H1 (cell line): ENCODE results near the gene GCNA. TPM values are rescaled to one million over a fixed set of nuclear protein-coding genes. Genes with fewer than 3 reads are reported as not detected.

Source experiments
- CTCF ChIA-PET: fragments of 300-600 bp; sonication (Branson Sonifier 250); formaldehyde crosslinking; loops from one replicate; lab custom pipeline; 2021; ENCODE audit not compliant: partially characterized antibody; lab: Charles Lee
- POLR2A ChIA-PET: fragments of 300-600 bp; sonication (Branson Sonifier 250); formaldehyde crosslinking; loops from one replicate; lab custom pipeline; 2021; ENCODE audit warnings: inconsistent platforms; ENCODE audit not compliant: partially characterized antibody; lab: Charles Lee
- DNase-seq, 2 experiments: peaks; one replicate each; pipeline versions ENCODE4 v3.0.0 to v3.0.0-alpha.2; 2010 to 2022; ENCODE audit warnings: low spot score in 2 of 2, low read depth in 1 of 2, mixed read lengths in 1 of 2
- FAIRE-seq: peaks from 2 replicates; lab custom pipeline; 2011; peaks lifted over from hg19 to GRCh38; lab: Jason Lieb, UNC
- H2AFZ ChIP-seq: 2 replicates; pipeline ENCODE4 v1.8.1; 2012; ENCODE audit warnings: low read length, inconsistent platforms
- H2AK5ac ChIP-seq: 2 replicates; pipeline ENCODE4 v1.6.1; 2013; ENCODE audit warnings: low read depth, low read length
- H2BK120ac ChIP-seq: replicated peaks from 2 replicates; pipeline ENCODE3; 2013; ENCODE audit warnings: low read depth, low read length, inconsistent platforms
- H2BK12ac ChIP-seq: 2 replicates; pipeline ENCODE4 v1.6.1; 2013; ENCODE audit warnings: low read depth, low read length
- H2BK15ac ChIP-seq: 2 replicates; pipeline ENCODE4 v1.6.1; 2013; ENCODE audit warnings: low read length
- H2BK20ac ChIP-seq: 2 replicates; pipeline ENCODE4 v1.6.1; 2013; ENCODE audit warnings: low read length
- H2BK5ac ChIP-seq: 2 replicates; pipeline ENCODE4 v1.6.1; 2013; ENCODE audit warnings: low read depth, low read length
- H3K14ac ChIP-seq: 2 replicates; pipeline ENCODE4 v1.6.1; 2013; ENCODE audit warnings: inconsistent platforms; ENCODE audit not compliant: insufficient read length
- H3K18ac ChIP-seq: 2 replicates; pipeline ENCODE4 v1.6.1; 2013; ENCODE audit warnings: low read length; ENCODE audit errors: extremely low read depth
- H3K23ac ChIP-seq: 2 replicates; pipeline ENCODE4 v1.6.1; 2013; ENCODE audit warnings: inconsistent platforms; ENCODE audit not compliant: insufficient read length
- H3K23me2 ChIP-seq: 2 replicates; pipeline ENCODE4 v1.6.1; 2013; ENCODE audit warnings: low read depth, low read length
- H3K27ac ChIP-seq: 2 replicates; pipeline ENCODE4 v1.6.1; 2011; ENCODE audit warnings: low read depth, low read length, inconsistent platforms
- H3K27me3 ChIP-seq, 4 experiments: replicated peaks in 1 of 4; 1 replicate in 1 of 4; 2 replicates in 3 of 4; pipeline versions ENCODE4 v1.6.1 to v1.8.1; 2011 to 2013; ENCODE audit warnings: low read length in 3 of 4, mild to moderate bottlenecking in 3 of 4, inconsistent platforms in 2 of 4, mixed read lengths in 2 of 4, moderate library complexity in 1 of 4; ENCODE audit not compliant: control insufficient read depth in 3 of 4, insufficient read depth in 3 of 4; ENCODE audit errors: extremely low read depth in 1 of 4
- H3K36me3 ChIP-seq, 4 experiments: 2 replicates each; pipeline versions ENCODE4 v1.6.1 to v1.8.1; 2011 to 2013; ENCODE audit warnings: mild to moderate bottlenecking in 4 of 4, low read length in 3 of 4, moderate library complexity in 2 of 4, control low read depth in 1 of 4, inconsistent platforms in 1 of 4; ENCODE audit not compliant: insufficient read depth in 4 of 4, control insufficient read depth in 2 of 4
- H3K4ac ChIP-seq: replicated peaks from 2 replicates; pipeline ENCODE3; 2013; ENCODE audit warnings: low read length, low read depth, mixed read lengths, inconsistent platforms; ENCODE audit not compliant: insufficient read length
- H3K4me1 ChIP-seq, 4 experiments: replicated peaks in 1 of 4; 1 replicate in 1 of 4; 2 replicates in 3 of 4; pipeline versions ENCODE4 v1.6.1 to v1.8.1; 2011 to 2013; ENCODE audit warnings: low read length in 3 of 4, inconsistent platforms in 2 of 4, mixed read lengths in 1 of 4; ENCODE audit not compliant: insufficient read depth in 4 of 4, control insufficient read depth in 3 of 4
- H3K4me2 ChIP-seq, 2 experiments: 2 replicates each; pipeline versions ENCODE4 v1.6.1 to v1.8.1; 2011 to 2013; ENCODE audit warnings: low read depth in 2 of 2, low read length in 2 of 2, control low read depth in 1 of 2, inconsistent platforms in 1 of 2, mild to moderate bottlenecking in 1 of 2; ENCODE audit not compliant: insufficient read depth in 1 of 2
- H3K4me3 ChIP-seq, 4 experiments: fragments of 200-600, 300-600 bp in 1 of 4; sonication (generic), shearing (Covaris generic), sonication (Bioruptor Twin) in 1 of 4; 2 replicates each; pipeline versions ENCODE4 v1.5.1 to v1.8.1; 2011 to 2016; ENCODE audit warnings: low read length in 4 of 4, low read depth in 3 of 4, control low read depth in 2 of 4, inconsistent platforms in 2 of 4, mild to moderate bottlenecking in 2 of 4, mixed read lengths in 1 of 4, moderate library complexity in 1 of 4; ENCODE audit not compliant: insufficient read depth in 2 of 4; ENCODE audit errors: extremely low read depth in 1 of 4
- H3K56ac ChIP-seq: replicated peaks from 2 replicates; pipeline ENCODE3; 2013; ENCODE audit warnings: low read depth, mild to moderate bottlenecking, mixed read lengths, low read length, inconsistent platforms; ENCODE audit not compliant: insufficient read length
- H3K79me1 ChIP-seq: 2 replicates; pipeline ENCODE4 v1.6.1; 2013; ENCODE audit warnings: low read depth, low read length, control low read depth
- H3K79me2 ChIP-seq, 2 experiments: 2 replicates each; pipeline versions ENCODE4 v1.6.1 to v1.8.1; 2012 to 2013; ENCODE audit warnings: low read length in 2 of 2, mild to moderate bottlenecking in 2 of 2, inconsistent platforms in 1 of 2; ENCODE audit not compliant: insufficient read depth in 2 of 2, control insufficient read depth in 1 of 2
- H3K9ac ChIP-seq, 4 experiments: replicated peaks in 1 of 4; 1 replicate in 1 of 4; 2 replicates in 3 of 4; pipeline versions ENCODE4 v1.6.1 to v1.8.1; 2011 to 2013; ENCODE audit warnings: low read depth in 3 of 4, low read length in 3 of 4, control low read depth in 2 of 4, mild to moderate bottlenecking in 2 of 4, moderate library complexity in 2 of 4, inconsistent platforms in 1 of 4; ENCODE audit errors: extremely low read depth in 1 of 4
- H3K9me3 ChIP-seq, 2 experiments: 2 replicates each; pipeline versions ENCODE4 v1.6.1 to v1.8.1; 2012 to 2013; ENCODE audit warnings: mild to moderate bottlenecking in 2 of 2, moderate library complexity in 2 of 2, control low read depth in 1 of 2, inconsistent platforms in 1 of 2, low read depth in 1 of 2, low read length in 1 of 2, mixed read lengths in 1 of 2; ENCODE audit not compliant: insufficient read depth in 2 of 2
- H4K20me1 ChIP-seq, 2 experiments: replicated peaks in 1 of 2; 2 replicates each; pipeline versions ENCODE3 to v1.8.1; 2011 to 2013; ENCODE audit warnings: inconsistent platforms in 2 of 2, low read length in 2 of 2, mild to moderate bottlenecking in 1 of 2; ENCODE audit not compliant: insufficient read depth in 2 of 2, control insufficient read depth in 1 of 2
- H4K5ac ChIP-seq: 2 replicates; pipeline ENCODE4 v1.6.1; 2013; ENCODE audit warnings: low read length, low read depth, mixed read lengths, inconsistent platforms; ENCODE audit not compliant: insufficient read length
- H4K8ac ChIP-seq: 2 replicates; pipeline ENCODE4 v1.8.0; 2013; ENCODE audit warnings: mild to moderate bottlenecking, moderate library complexity, low read length, inconsistent platforms; ENCODE audit not compliant: insufficient read depth; ENCODE audit errors: extremely low read depth
- H4K91ac ChIP-seq: replicated peaks from 2 replicates; pipeline ENCODE3; 2013; ENCODE audit warnings: low read length, mixed read lengths, inconsistent platforms; ENCODE audit not compliant: insufficient read length
- EZH2 ChIP-seq: fragments of 200-600 bp; sonication (generic); IDR thresholded peaks from 2 replicates; pipeline ENCODE4 v1.7.1; 2012; ENCODE audit warnings: low read depth, mild to moderate bottlenecking, moderate library complexity, low read length, inconsistent platforms; ENCODE audit not compliant: severe bottlenecking
- GABPA ChIP-seq: IDR thresholded peaks from 2 replicates; pipeline ENCODE4 v1.6.1; 2011; ENCODE audit warnings: mild to moderate bottlenecking, low read length, moderate library complexity, borderline replicate concordance; ENCODE audit not compliant: insufficient read depth
- TCF12 ChIP-seq: IDR thresholded peaks from 2 replicates; pipeline ENCODE4 v1.6.1; 2011; ENCODE audit warnings: low read depth, mild to moderate bottlenecking, low read length
- WGBS, 2 experiments: shearing (Covaris generic) in 1 of 2; methylation state at CpG; one replicate each; pipeline versions ENCODE4 v1.1.6 to v1.1.7; 2013 to 2015; ENCODE audit warnings: low lambda C conversion rate in 2 of 2, mixed read lengths in 2 of 2, inconsistent platforms in 1 of 2, low coverage in 1 of 2, missing lambda C conversion rate in 1 of 2; ENCODE audit not compliant: insufficient replicate concordance in 2 of 2, insufficient coverage in 1 of 2, insufficient read length in 1 of 2; ENCODE audit errors: extremely low coverage in 1 of 2, missing lambda C conversion rate in 1 of 2; 5-methylcytosine and 5-hydroxymethylcytosine counted together
- polyA plus RNA-seq, 7 experiments: library from polyadenylated mRNA; depleted of rRNA in 3 of 7; stranded (reverse) in 5 of 7; unstranded in 2 of 7; fragments of >200 nt in 5 of 7; fragments of 200-250 nt in 2 of 7; gene quantifications; 1 replicate in 5 of 7; 2 replicates in 1 of 7; 4 replicates in 1 of 7; pipeline versions ENCODE4 v1.2.1 to v1.2.3, GENCODE V29; 2011 to 2013; ENCODE audit warnings: missing spikeins in 2 of 7, mixed read lengths in 2 of 7
- total RNA-seq: library from RNA; stranded (reverse); fragmentation: NEBNext Ultra II Directional; extraction: Animal tissue kit (Norgen Biotek cat#: 25700); gene quantifications from 2 replicates; pipeline ENCODE4 v1.2.1, GENCODE V29; 2021

The GCNA gene
- total and polyA plus RNA-seq, 2 of the 8 experiments (the other 6 are each of a cell fraction or from before 2014, with no cell fraction given) = 0.41 to 0.95 TPM

DNA sequence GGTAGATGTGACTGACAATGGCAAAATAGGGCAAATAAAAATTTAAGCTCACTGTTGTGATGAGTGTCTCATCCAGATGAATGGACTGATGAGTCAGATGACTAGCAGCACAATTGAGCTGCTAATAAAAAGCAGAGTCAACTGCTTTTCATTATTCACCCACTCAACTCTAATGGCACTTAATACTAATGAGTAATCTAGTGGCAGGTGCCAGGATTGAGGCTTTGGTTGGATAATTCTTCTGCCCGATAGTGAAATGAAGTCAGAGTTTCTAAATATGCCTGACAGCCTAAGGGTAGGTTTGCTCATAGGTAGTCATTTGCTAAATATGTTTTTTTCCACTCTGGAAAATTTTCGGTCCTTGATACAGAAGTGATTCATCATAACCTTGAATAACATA, 34.9 kb upstream of the GCNA start:
- peaks cover 0 to 4% (median 1%) of the 10 kb centered on the region in 4 experiments; a peak in 2 of 7 replicates for H3K4me1 ChIP-seq
- H2BK20ac ChIP-seq = no peak overlapping the region
- H3K56ac ChIP-seq = no peak overlapping the region
- H3K79me1 ChIP-seq = no peaks in the 10 kb centered on the region
- CTCF ChIA-PET = no interaction called here
- peaks cover 12 to 25% of the 10 kb centered on the region in 2 experiments for H4K20me1 ChIP-seq
- no peak overlapping the region for H2BK15ac ChIP-seq
- 100% methylated on average over 2 of the region's 2 CpGs; no CpG with 5 or more reads in 1 of the 2 experiments for WGBS, 2 experiments
- no peak overlapping the region for H2BK12ac ChIP-seq
- H2AFZ ChIP-seq = no peak overlapping the region
- FAIRE-seq (no peak), DNase-seq (no peak)
- no peaks in the 10 kb centered on the region for H3K9me3 ChIP-seq
- no peak overlapping the region for H3K18ac ChIP-seq
- H3K23ac ChIP-seq = no peak overlapping the region
- no peak overlapping the region for H3K27ac ChIP-seq
- no peaks in the 10 kb centered on the region for H3K23me2 ChIP-seq
- H3K79me2 ChIP-seq = peaks cover 15 to 99% of the 10 kb centered on the region in 2 experiments
- no peaks in the 10 kb centered on the region for H3K27me3 ChIP-seq
- H3K4me3 ChIP-seq = no peak overlapping the region
- H3K36me3 ChIP-seq = peaks cover 5 to 64% (median 18%) of the 10 kb centered on the region in 4 experiments; a peak in 7 of 8 replicates
- no peak overlapping the region for H2BK5ac ChIP-seq
- H2BK120ac ChIP-seq = no peak overlapping the region
- H3K4ac ChIP-seq = no peak overlapping the region
- no peak overlapping the region for H2AK5ac ChIP-seq
- POLR2A ChIA-PET = interaction anchor here (1.1 to 7.0 kb wide), 4 partner anchors 9 to 27 kb away, joined by 3 to 60 read pairs (median 4); partner anchors contain the start of gene OGT
- TF ChIP-seq EZH2 (no peak), GABPA (no peak), TCF12 (no peak)
- H3K9ac ChIP-seq = no peak overlapping the region
- H4K8ac ChIP-seq = no peak overlapping the region
- H3K4me2 ChIP-seq = no peak overlapping the region
- H3K14ac ChIP-seq = no peak overlapping the region
- no peak overlapping the region for H4K5ac ChIP-seq
- no peak overlapping the region for H4K91ac ChIP-seq
